ENCODE measurements around the gene DOCK6. TPM values are rescaled to one million over a fixed set of nuclear protein-coding genes. Genes with fewer than 3 reads are reported as not detected.

The DOCK6 gene, protein sequence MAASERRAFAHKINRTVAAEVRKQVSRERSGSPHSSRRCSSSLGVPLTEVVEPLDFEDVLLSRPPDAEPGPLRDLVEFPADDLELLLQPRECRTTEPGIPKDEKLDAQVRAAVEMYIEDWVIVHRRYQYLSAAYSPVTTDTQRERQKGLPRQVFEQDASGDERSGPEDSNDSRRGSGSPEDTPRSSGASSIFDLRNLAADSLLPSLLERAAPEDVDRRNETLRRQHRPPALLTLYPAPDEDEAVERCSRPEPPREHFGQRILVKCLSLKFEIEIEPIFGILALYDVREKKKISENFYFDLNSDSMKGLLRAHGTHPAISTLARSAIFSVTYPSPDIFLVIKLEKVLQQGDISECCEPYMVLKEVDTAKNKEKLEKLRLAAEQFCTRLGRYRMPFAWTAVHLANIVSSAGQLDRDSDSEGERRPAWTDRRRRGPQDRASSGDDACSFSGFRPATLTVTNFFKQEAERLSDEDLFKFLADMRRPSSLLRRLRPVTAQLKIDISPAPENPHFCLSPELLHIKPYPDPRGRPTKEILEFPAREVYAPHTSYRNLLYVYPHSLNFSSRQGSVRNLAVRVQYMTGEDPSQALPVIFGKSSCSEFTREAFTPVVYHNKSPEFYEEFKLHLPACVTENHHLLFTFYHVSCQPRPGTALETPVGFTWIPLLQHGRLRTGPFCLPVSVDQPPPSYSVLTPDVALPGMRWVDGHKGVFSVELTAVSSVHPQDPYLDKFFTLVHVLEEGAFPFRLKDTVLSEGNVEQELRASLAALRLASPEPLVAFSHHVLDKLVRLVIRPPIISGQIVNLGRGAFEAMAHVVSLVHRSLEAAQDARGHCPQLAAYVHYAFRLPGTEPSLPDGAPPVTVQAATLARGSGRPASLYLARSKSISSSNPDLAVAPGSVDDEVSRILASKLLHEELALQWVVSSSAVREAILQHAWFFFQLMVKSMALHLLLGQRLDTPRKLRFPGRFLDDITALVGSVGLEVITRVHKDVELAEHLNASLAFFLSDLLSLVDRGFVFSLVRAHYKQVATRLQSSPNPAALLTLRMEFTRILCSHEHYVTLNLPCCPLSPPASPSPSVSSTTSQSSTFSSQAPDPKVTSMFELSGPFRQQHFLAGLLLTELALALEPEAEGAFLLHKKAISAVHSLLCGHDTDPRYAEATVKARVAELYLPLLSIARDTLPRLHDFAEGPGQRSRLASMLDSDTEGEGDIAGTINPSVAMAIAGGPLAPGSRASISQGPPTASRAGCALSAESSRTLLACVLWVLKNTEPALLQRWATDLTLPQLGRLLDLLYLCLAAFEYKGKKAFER (N-terminal part only)
- total RNA-seq (2022; extraction: Qiagen RNA extraction) = 7.6 to 10.7 TPM (median 8.8 TPM) in 5 replicates

DNA sequence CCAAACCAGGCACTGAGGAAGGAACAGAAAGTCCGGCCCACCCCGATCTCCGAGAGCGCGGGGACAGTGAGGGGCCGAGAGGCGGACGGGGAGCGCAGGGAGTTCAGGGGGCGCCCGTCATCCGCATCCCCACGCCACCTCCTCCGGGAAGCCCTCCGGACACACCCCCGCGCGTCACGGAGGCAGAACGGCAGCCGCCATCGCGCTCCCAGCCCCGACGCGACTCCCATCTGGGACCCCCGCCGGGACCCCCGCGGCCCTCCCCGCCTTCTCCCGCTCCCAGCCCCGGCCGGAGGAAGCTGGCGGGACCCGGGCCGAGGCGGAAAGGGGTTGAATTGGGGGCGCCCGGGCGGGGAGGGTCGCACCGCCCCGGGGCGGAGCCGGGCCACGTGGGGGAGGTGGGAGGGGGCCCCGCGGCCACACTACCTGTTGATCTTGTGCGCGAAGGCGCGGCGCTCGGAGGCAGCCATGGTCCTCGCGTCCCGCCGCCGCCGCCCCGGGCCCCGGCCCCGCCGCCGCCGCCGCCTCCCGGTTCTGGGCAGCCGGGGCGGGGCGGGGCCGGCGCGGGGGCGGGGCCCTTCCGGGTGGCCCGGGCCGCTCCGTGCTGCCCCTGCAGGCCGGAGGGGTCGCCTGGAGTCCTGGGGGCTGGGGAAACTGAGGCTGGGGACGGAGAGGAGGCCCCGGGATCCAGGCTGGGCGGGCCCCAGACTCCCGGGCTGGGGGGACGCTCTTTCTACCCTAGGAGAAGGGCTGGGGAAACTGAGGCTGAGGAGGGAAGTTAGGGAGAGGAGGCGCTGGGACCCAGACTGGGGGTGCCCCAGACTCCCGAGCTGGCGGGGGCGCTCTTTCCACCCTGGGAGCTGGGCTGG lies at the start of gene DOCK6:
Gene DOCK6 (minus strand): TSS at position 554 of the 869 bp plus-strand sequence. CDS start 84 bp downstream, at position 470.

DNA sequence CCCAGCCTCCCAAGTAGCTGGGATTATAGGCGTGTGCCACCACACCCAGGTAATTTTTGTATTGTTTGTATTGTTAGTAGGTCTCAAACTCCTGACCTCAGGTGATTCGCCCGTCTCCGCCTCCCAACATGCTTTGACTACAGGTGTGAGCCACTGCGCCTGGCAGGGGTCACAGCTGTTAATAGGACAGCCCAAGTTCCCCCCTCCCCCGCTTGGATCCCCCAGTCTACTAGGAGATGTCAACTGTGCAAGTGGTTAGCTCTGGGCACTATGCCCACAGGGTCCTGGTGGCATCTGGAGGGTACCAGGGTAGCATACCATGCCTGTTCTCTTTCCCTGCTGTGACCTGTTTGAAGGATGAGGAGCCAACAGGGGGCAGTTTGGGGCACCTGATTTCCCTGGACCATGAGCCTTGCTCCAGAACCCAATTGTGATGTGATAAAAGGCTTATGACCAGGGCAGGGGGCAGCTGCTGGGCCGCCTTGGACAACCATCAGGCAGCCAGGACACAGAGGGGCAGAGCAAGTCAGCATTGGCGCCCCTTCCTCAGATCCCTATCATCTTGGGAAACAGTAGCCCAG lies 33.4 kb upstream of the DOCK6 start, which contains the start of gene TSPAN16:
Gene TSPAN16 (plus strand): TSS at position 496 of the 581 bp plus-strand sequence. CDS start 138 bp downstream, outside the sequence.

GRCh38 chr19:11239377-11240000 lies 22.8 kb downstream of the DOCK6 start, which contains the start of gene ANGPTL8:
ANGPTL8 (plus strand) TSS chr19:11239619; CDS start chr19:11239638, 19 bp downstream.

DNA sequence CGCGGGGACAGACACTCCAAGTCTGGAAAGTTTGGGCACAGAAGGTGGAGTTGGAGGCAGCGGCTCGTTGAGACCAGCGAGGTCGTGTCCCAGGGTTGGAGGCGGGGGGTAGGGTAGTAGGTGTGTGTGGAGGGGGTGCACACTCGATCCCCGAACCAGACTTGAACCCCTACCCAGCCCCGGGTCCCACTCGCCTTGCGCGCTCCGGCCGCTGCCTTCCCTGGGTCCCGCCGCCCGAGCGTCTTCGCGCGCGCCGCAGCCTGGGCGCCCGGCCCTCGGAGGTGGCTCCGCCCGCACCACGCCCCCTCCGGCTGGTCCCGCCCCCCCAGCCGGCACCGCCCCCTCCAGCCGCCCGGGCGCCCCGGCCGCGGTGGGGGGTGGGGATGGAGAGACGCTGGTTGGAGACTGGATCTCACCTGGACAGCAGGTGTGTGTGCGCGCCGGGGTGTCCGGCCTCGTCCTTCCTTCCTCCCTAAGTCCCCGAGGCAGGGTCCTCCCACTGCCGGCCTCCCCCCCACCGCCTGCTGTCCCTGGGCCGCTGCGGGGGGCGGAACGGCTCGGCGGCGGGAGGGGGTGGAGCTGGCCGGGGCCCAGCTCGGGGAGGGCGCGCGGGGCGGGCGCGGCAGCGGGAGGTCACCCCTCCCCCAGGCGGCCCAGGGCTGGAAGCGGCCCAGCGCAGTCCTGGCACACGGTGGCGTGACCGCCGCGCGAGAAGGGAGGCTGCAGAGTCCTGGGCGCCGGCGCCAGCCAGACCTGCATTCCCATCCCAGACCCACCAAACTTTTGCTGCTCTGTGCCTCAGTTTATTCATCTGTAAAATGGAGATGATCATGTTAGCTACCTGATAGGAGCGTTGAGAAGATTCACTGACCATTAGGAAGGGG lies 64.8 kb downstream of the DOCK6 start, which contains the start of gene KANK2:
Gene KANK2 (minus strand): TSS at position 255 of the 884 bp plus-strand sequence. CDS start 3,034 bp downstream, outside the sequence.

DNA sequence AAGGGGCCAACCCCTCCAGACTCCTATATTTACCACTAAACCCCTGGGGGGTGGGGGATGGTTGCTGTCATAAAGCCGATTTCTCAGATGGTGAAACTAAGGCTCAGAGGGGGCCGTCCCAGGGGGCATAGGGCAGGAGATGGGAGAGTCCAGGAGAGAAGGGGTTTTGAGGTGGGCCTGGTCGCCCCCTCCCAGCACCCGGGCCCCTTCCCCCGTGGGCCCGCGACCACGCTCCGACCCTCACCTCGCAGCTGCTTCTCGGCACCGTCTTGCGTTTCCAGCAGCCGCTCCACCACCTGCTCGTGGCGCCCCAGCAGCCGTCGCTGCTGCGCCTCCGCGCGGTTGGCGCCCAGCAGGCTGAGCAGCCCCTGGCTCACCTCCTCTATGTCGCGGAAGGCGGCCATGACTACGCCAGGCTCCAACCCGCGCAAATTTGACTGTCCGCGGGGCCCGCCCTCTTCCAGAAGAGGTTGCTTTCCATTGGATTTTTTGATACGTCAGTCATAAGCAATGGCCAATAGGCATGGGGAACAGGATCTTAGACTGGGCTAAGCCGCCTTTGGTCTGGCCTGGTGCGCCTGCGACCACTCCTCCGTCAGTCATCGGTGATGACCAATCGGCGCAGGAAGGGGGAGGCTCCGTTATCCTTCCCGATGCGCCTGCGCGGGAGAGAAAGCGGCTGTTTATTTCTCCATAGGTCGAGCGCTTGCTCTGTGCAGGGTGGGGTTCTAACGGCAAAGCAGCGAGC lies 106.8 kb downstream of the DOCK6 start, which contains the start of gene SPC24:
Gene SPC24 (minus strand): TSS at position 410 of the 748 bp plus-strand sequence. CDS start 6 bp downstream, at position 404.

Other genes with a start within 250 kb of the DOCK6 start
- gene LDLR, start 173.1 kb downstream of the DOCK6 start, total RNA-seq (2022; extraction: Qiagen RNA extraction) = 24.0 to 29.8 TPM (median 26.6 TPM) in 5 replicates
- 11.2 to 17.3 TPM (median 15.3 TPM) in 5 replicates for gene SPC24, start 106.7 kb downstream of the DOCK6 start, total RNA-seq (2022; extraction: Qiagen RNA extraction)
- gene KANK2, start 65.0 kb downstream of the DOCK6 start, total RNA-seq (2022; extraction: Qiagen RNA extraction) = 27.9 to 45.0 TPM (median 41.2 TPM) in 5 replicates
- gene ANGPTL8, start 22.9 kb downstream of the DOCK6 start, total RNA-seq (2022; extraction: Qiagen RNA extraction) = not detected in 5 replicates
- not detected in 5 replicates for gene TSPAN16, start 33.6 kb upstream of the DOCK6 start, total RNA-seq (2022; extraction: Qiagen RNA extraction)
- gene RAB3D, start 77.1 kb upstream of the DOCK6 start, total RNA-seq (2022; extraction: Qiagen RNA extraction) = 2.7 to 3.9 TPM (median 3.1 TPM) in 5 replicates
- gene TMEM205, start 83.7 kb upstream of the DOCK6 start, total RNA-seq (2022; extraction: Qiagen RNA extraction) = 97.0 to 136 TPM (median 116 TPM) in 5 replicates
- 4.4 to 5.8 TPM (median 4.9 TPM) in 5 replicates for gene CCDC159, start 84.0 kb upstream of the DOCK6 start, total RNA-seq (2022; extraction: Qiagen RNA extraction)
- 8.5 to 10.8 TPM (median 10.6 TPM) in 5 replicates for gene PLPPR2, start 92.9 kb upstream of the DOCK6 start, total RNA-seq (2022; extraction: Qiagen RNA extraction)
- gene SWSAP1, start 112.1 kb upstream of the DOCK6 start, total RNA-seq (2022; extraction: Qiagen RNA extraction) = 1.6 to 2.4 TPM (median 2.1 TPM) in 5 replicates
- 4.4 to 6.1 TPM (median 5.3 TPM) in 5 replicates for gene EPOR, start 121.8 kb upstream of the DOCK6 start, total RNA-seq (2022; extraction: Qiagen RNA extraction)
- gene RGL3, start 156.8 kb upstream of the DOCK6 start, total RNA-seq (2022; extraction: Qiagen RNA extraction) = 1.4 to 2.8 TPM (median 1.9 TPM) in 5 replicates
- 1.1 to 1.5 TPM (median 1.3 TPM) in 5 replicates for gene ODAD3, start 172.6 kb upstream of the DOCK6 start, total RNA-seq (2022; extraction: Qiagen RNA extraction)
- 255 to 281 TPM (median 265 TPM) in 5 replicates for gene PRKCSH, start 173.1 kb upstream of the DOCK6 start, total RNA-seq (2022; extraction: Qiagen RNA extraction)
- gene ELAVL3, start 218.5 kb upstream of the DOCK6 start, total RNA-seq (2022; extraction: Qiagen RNA extraction) = 0.02 to 0.10 TPM (median 0.05 TPM) in 5 replicates
- 3.7 to 5.6 TPM (median 5.0 TPM) in 5 replicates for gene ZNF653, start 243.3 kb upstream of the DOCK6 start, total RNA-seq (2022; extraction: Qiagen RNA extraction)